Endothelial cell of umbilical vein (primary cell): Measurements from ENCODE around the gene ADAM19. TPM values are rescaled to one million over a fixed set of nuclear protein-coding genes. Genes with fewer than 3 reads are reported as not detected.

Experiments
- BruUV-seq: library from RNA; stranded (reverse); fragments of 400-500 nt; replicated peaks from 2 replicates; lab custom pipeline; 2021; lab: Mats Ljungman, UMichigan
- CTCF ChIA-PET: fragments of 300-600, 350-600 bp; sonication (Branson Sonifier 250); formaldehyde crosslinking; loops from one replicate; lab custom pipeline; 2021; ENCODE audit warnings: antibody characterized with exemption, inconsistent platforms; lab: Charles Lee
- POLR2A ChIA-PET: fragments of 300-600, 350-600 bp; sonication (Branson Sonifier 250); formaldehyde crosslinking; loops from one replicate; lab custom pipeline; 2021; ENCODE audit warnings: antibody characterized with exemption, inconsistent platforms; lab: Charles Lee
- DNase-seq: peaks from one replicate; pipeline ENCODE4 v3.0.0-alpha.2; 2011; ENCODE audit warnings: low read depth, low spot score
- FAIRE-seq: peaks from 2 replicates; lab custom pipeline; 2011; peaks lifted over from hg19 to GRCh38; lab: Jason Lieb, UNC
- H2AFZ ChIP-seq: 2 replicates; pipeline ENCODE4 v1.6.0; 2012; ENCODE audit warnings: low read depth, low read length, control low read depth, inconsistent platforms
- H3K27ac ChIP-seq: 2 replicates; pipeline ENCODE4 v1.5.1; 2011; ENCODE audit warnings: low read depth, mild to moderate bottlenecking, control low read depth, low read length, moderate library complexity; ENCODE audit not compliant: insufficient read depth
- H3K27me3 ChIP-seq, 2 experiments: 2 replicates each; pipeline versions ENCODE4 v1.6.0 to v1.6.1; 2011; ENCODE audit warnings: low read length in 2 of 2, mixed read lengths in 1 of 2; ENCODE audit not compliant: control insufficient read depth in 2 of 2, insufficient read depth in 2 of 2
- H3K36me3 ChIP-seq, 2 experiments: 2 replicates in 1 of 2; 3 replicates in 1 of 2; pipeline ENCODE4 v1.5.1; 2011; ENCODE audit warnings: low read length in 2 of 2, mild to moderate bottlenecking in 1 of 2, moderate library complexity in 1 of 2; ENCODE audit not compliant: control insufficient read depth in 2 of 2, insufficient read depth in 2 of 2; ENCODE audit errors: extremely low read depth in 1 of 2
- H3K4me1 ChIP-seq: 3 replicates; pipeline ENCODE4 v1.5.1; 2011; ENCODE audit warnings: mild to moderate bottlenecking, low read length; ENCODE audit not compliant: control insufficient read depth, insufficient read depth; ENCODE audit errors: extremely low read depth
- H3K4me2 ChIP-seq: 2 replicates; pipeline ENCODE4 v1.6.1; 2011; ENCODE audit warnings: low read length, control low read depth, mixed read lengths; ENCODE audit not compliant: insufficient read depth
- H3K4me3 ChIP-seq, 3 experiments: fragments of 200-600 bp in 1 of 3; sonication (generic), shearing (Covaris generic) in 1 of 3; replicated peaks in 1 of 3; 2 replicates each; pipeline ENCODE4 v1.5.1; 2011 to 2016; ENCODE audit warnings: control low read depth in 3 of 3, low read length in 3 of 3, mild to moderate bottlenecking in 2 of 3, inconsistent platforms in 1 of 3, low read depth in 1 of 3, moderate library complexity in 1 of 3; ENCODE audit not compliant: insufficient read depth in 1 of 3
- H3K79me2 ChIP-seq: 2 replicates; pipeline ENCODE4 v1.6.0; 2012; ENCODE audit warnings: low read length, inconsistent platforms; ENCODE audit not compliant: control insufficient read depth, insufficient read depth
- H3K9ac ChIP-seq: replicated peaks from 2 replicates; pipeline ENCODE3; 2011; ENCODE audit warnings: low read length, control low read depth; ENCODE audit not compliant: insufficient read depth; ENCODE audit errors: extremely low read depth
- H3K9me1 ChIP-seq: replicated peaks from 3 replicates; pipeline ENCODE4 v1.6.0; 2011; ENCODE audit warnings: mild to moderate bottlenecking, low read length; ENCODE audit not compliant: control insufficient read depth, insufficient read depth; ENCODE audit errors: extremely low read depth
- H3K9me3 ChIP-seq: replicated peaks from 2 replicates; pipeline ENCODE4 v1.5.1; 2012; ENCODE audit warnings: low read length, inconsistent platforms; ENCODE audit not compliant: control insufficient read depth, insufficient read depth
- H4K20me1 ChIP-seq: replicated peaks from 2 replicates; pipeline ENCODE3; 2011; ENCODE audit warnings: mild to moderate bottlenecking, low read length; ENCODE audit not compliant: control insufficient read depth, insufficient read depth; ENCODE audit errors: extremely low read depth
- CTCF ChIP-seq, 2 donors: IDR thresholded peaks; 1 replicate in 1 of 2; 2 replicates in 1 of 2; pipeline ENCODE4 v1.5.1; 2011; ENCODE audit warnings: low read length in 2 of 2, mild to moderate bottlenecking in 2 of 2, moderate library complexity in 2 of 2, control low read depth in 1 of 2, inconsistent platforms in 1 of 2, low read depth in 1 of 2; ENCODE audit not compliant: insufficient read depth in 1 of 2; ENCODE audit errors: extremely low read depth in 1 of 2
- EZH2 ChIP-seq: IDR thresholded peaks from 2 replicates; pipeline ENCODE4 v1.6.1; 2012; ENCODE audit warnings: borderline replicate concordance, low read depth, mild to moderate bottlenecking, moderate library complexity, low read length, inconsistent platforms; ENCODE audit not compliant: severe bottlenecking
- FOS ChIP-seq: IDR thresholded peaks from 2 replicates; pipeline ENCODE4 v1.6.1; 2011; ENCODE audit warnings: mild to moderate bottlenecking, low read length, moderate library complexity, borderline replicate concordance; ENCODE audit not compliant: insufficient read depth
- GATA2 ChIP-seq: IDR thresholded peaks from 2 replicates; pipeline ENCODE4 v1.7.0; 2011; ENCODE audit warnings: low read depth, mild to moderate bottlenecking, moderate library complexity, mixed read lengths, low read length; ENCODE audit not compliant: insufficient read length, insufficient read depth
- JUN ChIP-seq: IDR thresholded peaks from 2 replicates; pipeline ENCODE4 v1.6.1; 2011; ENCODE audit warnings: borderline replicate concordance, low read depth; ENCODE audit not compliant: insufficient read length, insufficient read depth
- MAX ChIP-seq: IDR thresholded peaks from 2 replicates; pipeline ENCODE4 v1.6.1; 2011; ENCODE audit not compliant: insufficient read depth, insufficient read length
- MYC ChIP-seq: IDR thresholded peaks from one replicate; pipeline ENCODE4 v1.6.1; 2011; ENCODE audit warnings: mild to moderate bottlenecking, low read depth, low read length
- POLR2A ChIP-seq: IDR thresholded peaks from 2 replicates; pipeline ENCODE4 v1.6.1; 2012; ENCODE audit warnings: low read depth, mild to moderate bottlenecking, control low read depth, low read length
- POLR2AphosphoS5 ChIP-seq: IDR thresholded peaks from 2 replicates; pipeline ENCODE4 v1.6.1; 2012; ENCODE audit warnings: low read depth, mild to moderate bottlenecking, control low read depth, low read length, moderate library complexity; ENCODE audit not compliant: insufficient read depth
- dilution Hi-C: fragments of 300-500 bp; cut with MboI; formaldehyde crosslinking; loops from one replicate; pipeline ENCODE4 v1.15.0; 2019; ENCODE audit warnings: low sequenced_read_pairs; ENCODE audit not compliant: extremely low pct_ligation_motif_present
- intact Hi-C: fragments of 100-400 bp; cut with micrococcal nuclease; formaldehyde crosslinking; loops from one replicate; pipeline ENCODE4 v1.10.0; 2022
- polyA plus RNA-seq, 4 experiments: library from polyadenylated mRNA; depleted of rRNA in 3 of 4; stranded (reverse) in 3 of 4; unstranded in 1 of 4; fragments of >200 nt; gene quantifications; 2 replicates each; pipeline versions ENCODE4 v1.2.1 to v1.2.3, GENCODE V29; 2011 to 2012; ENCODE audit warnings: missing spikeins in 1 of 4
- total RNA-seq: library from RNA; stranded (reverse); gene quantifications from 2 replicates; pipeline ENCODE4 v1.2.3, GENCODE V29; 2021

The ADAM19 gene
- total and polyA plus RNA-seq, 2 donors (not counting 3 experiments of a cell fraction or from before 2014, with no cell fraction given): 10.0 to 22.6 TPM

- peaks cover 0 to 1% of the 10 kb centered on the region in 2 experiments for H3K36me3 ChIP-seq
- no peak overlapping the region for H3K27ac ChIP-seq
- no peak overlapping the region for H3K9ac ChIP-seq
- H3K4me1 ChIP-seq: peaks cover 13% of the 10 kb centered on the region
- POLR2A ChIA-PET: no interaction called here
- H4K20me1 ChIP-seq: no peaks in the 10 kb centered on the region
- DNase-seq (no peak), FAIRE-seq (no peak)
- no peaks in the 10 kb centered on the region for H3K9me3 ChIP-seq
- no peaks in the 10 kb centered on the region for H3K27me3 ChIP-seq
- no peak overlapping the region for H2AFZ ChIP-seq
- no peaks in the 10 kb centered on the region for H3K79me2 ChIP-seq
- intact Hi-C loops: no loop called here
- H3K4me3 ChIP-seq: no peak overlapping the region
- CTCF ChIA-PET: no interaction called here
- TF ChIP-seq GATA2 (no peak), MAX (no peak), MYC (no peak), EZH2 (no peak), POLR2A (no peak), POLR2AphosphoS5 (no peak), FOS (no peak), CTCF (IDR thresholded peaks at IDR 0.05; ENCODE audit: extremely low read depth in 1 of 2, insufficient read depth in 1 of 2, low read depth in 1 of 2, low read length in 2 of 2) (no peak), JUN (no peak)
- no peaks in the 10 kb centered on the region for H3K9me1 ChIP-seq
- BruUV-seq: no TSS peak
- dilution Hi-C loops: no loop called here
- H3K4me2 ChIP-seq: no peak overlapping the region
Observed at GRCh38 chr5:157523976-157524375, 51.6 kb downstream of the ADAM19 start.
